SK-N-SH (cell line): ENCODE data around the gene CPED1.

Experiments used
- CTCF ChIP-seq: fragments of 200-600 bp; sonication (generic); IDR thresholded peaks from 2 replicates; pipeline ENCODE4 v1.6.1; 2017; ENCODE audit warnings: antibody characterized with exemption, mild to moderate bottlenecking, moderate library complexity
- EP300 ChIP-seq, 2 experiments: IDR thresholded peaks; 2 replicates each; pipeline versions ENCODE4 v1.4.0 to v1.6.1; 2012; ENCODE audit warnings: borderline replicate concordance in 1 of 2, low read depth in 1 of 2, low read length in 1 of 2
- MAX ChIP-seq: IDR thresholded peaks from 2 replicates; pipeline ENCODE4 v1.4.0; 2012; ENCODE audit warnings: low read depth
- REST ChIP-seq: IDR thresholded peaks from 2 replicates; pipeline ENCODE4 v1.6.1; 2012; ENCODE audit warnings: mild to moderate bottlenecking, low read depth, low read length, moderate library complexity
- SIN3A ChIP-seq: IDR thresholded peaks from 2 replicates; pipeline ENCODE4 v1.6.1; 2012; ENCODE audit warnings: low read depth, mild to moderate bottlenecking, low read length, moderate library complexity, borderline replicate concordance
- SMC3 ChIP-seq: IDR thresholded peaks from 2 replicates; pipeline ENCODE4 v1.6.1; 2012; ENCODE audit warnings: low read depth, low read length, improper control_type of control experiment
- YY1 ChIP-seq: IDR thresholded peaks from 2 replicates; pipeline ENCODE4 v1.4.0; 2012; ENCODE audit warnings: low read depth, mild to moderate bottlenecking

- TF ChIP-seq SMC3, result no peak
- TF ChIP-seq SIN3A, result no peak
- TF ChIP-seq EP300 (IDR thresholded peaks at IDR 0.05; ENCODE audit: borderline replicate concordance in 1 of 2, low read depth in 1 of 2, low read length in 1 of 2), result no peak
- no peak for TF ChIP-seq CTCF
- no peak for TF ChIP-seq YY1
- no peak for TF ChIP-seq REST
- TF ChIP-seq MAX, result no peak
Observed at GRCh38 chr7:121049897-121050296, 61.4 kb downstream of the CPED1 start.
